ENCODE measurements around the gene PEAK3. TPM values are rescaled to one million over a fixed set of nuclear protein-coding genes. Genes with fewer than 3 reads are reported as not detected.

PEAK3 gene
- total RNA-seq, 4 donors from 2014 or later = 0.26 to 0.40 TPM; not detected in 2

GRCh38 chr19:2246801-2247361 is 35.1 kb downstream of the PEAK3 start:
- peaks cover 0 to 15% of the 10 kb centered on the region in 2 donors for H3K27me3 ChIP-seq
- intact Hi-C loops (cut with DNase I; ENCODE audit: low total_unique reads) = no loop called here
- peak in 1 of 2 donors; percentile 60 for DNase-seq
- H3K9me3 ChIP-seq = no peaks in the 10 kb centered on the region
- H3K4me3 ChIP-seq = no peak overlapping the region
- no peak for TF ChIP-seq POLR2A (IDR thresholded peaks at IDR 0.05)
- TF ChIP-seq CTCF (IDR thresholded peaks at IDR 0.05) = no peak
- peaks cover 0 to 13% of the 10 kb centered on the region in 2 donors for H3K4me1 ChIP-seq
- no peaks in the 10 kb centered on the region for H3K36me3 ChIP-seq
- H3K27ac ChIP-seq = no peak overlapping the region

- H3K9me3 ChIP-seq = no peaks in the 10 kb centered on the region
- no peak overlapping the region for H3K27ac ChIP-seq
- no peaks in the 10 kb centered on the region for H3K36me3 ChIP-seq
- H3K4me3 ChIP-seq = no peak overlapping the region
- DNase-seq = no peak
- TF ChIP-seq POLR2A (IDR thresholded peaks at IDR 0.05) = no peak
- intact Hi-C loops (cut with DNase I; ENCODE audit: low total_unique reads) = no loop called here
- H3K4me1 ChIP-seq = peaks cover 0 to 11% of the 10 kb centered on the region in 2 donors
- H3K27me3 ChIP-seq = peaks cover 0 to 10% of the 10 kb centered on the region in 2 donors
These were observed 35.9 kb downstream of the PEAK3 start for GRCh38 chr19:2246014-2246620.

GRCh38 chr19:2245273-2245672 is 36.7 kb downstream of the PEAK3 start:
- DNase-seq = no peak
- intact Hi-C loops (cut with DNase I; ENCODE audit: low total_unique reads) = no loop called here
- no peak overlapping the region for H3K27ac ChIP-seq
- no peaks in the 10 kb centered on the region for H3K36me3 ChIP-seq
- H3K27me3 ChIP-seq = peaks cover 0 to 2% of the 10 kb centered on the region in 2 donors
- peaks cover 0 to 13% of the 10 kb centered on the region in 2 donors for H3K4me1 ChIP-seq
- H3K4me3 ChIP-seq = no peak overlapping the region
- no peaks in the 10 kb centered on the region for H3K9me3 ChIP-seq
- TF ChIP-seq POLR2A (IDR thresholded peaks at IDR 0.05) = no peak
- TF ChIP-seq CTCF (IDR thresholded peaks at IDR 0.05) = no peak

- TF ChIP-seq POLR2A (IDR thresholded peaks at IDR 0.05) (no peak), CTCF (IDR thresholded peaks at IDR 0.05) (no peak)
- no peak for DNase-seq
- Histone ChIP-seq H3K27ac (no peak overlapping the region), H3K36me3 (no peaks in the 10 kb centered on the region), H3K27me3 (no peaks in the 10 kb centered on the region), H3K9me3 (no peaks in the 10 kb centered on the region), H3K4me3 (no peak overlapping the region), H3K4me1 (peaks cover 2 to 17% of the 10 kb centered on the region in 2 donors)
- intact Hi-C loops (cut with DNase I; ENCODE audit: low total_unique reads) = no loop called here
These were observed 37.5 kb downstream of the PEAK3 start for GRCh38 chr19:2244486-2244885.

- Histone ChIP-seq H3K27ac (no peak overlapping the region), H3K27me3 (no peaks in the 10 kb centered on the region), H3K9me3 (no peaks in the 10 kb centered on the region), H3K36me3 (no peaks in the 10 kb centered on the region), H3K4me3 (no peak overlapping the region), H3K4me1 (peaks cover 6 to 18% of the 10 kb centered on the region in 2 donors)
- TF ChIP-seq POLR2A (IDR thresholded peaks at IDR 0.05) (no peak), CTCF (IDR thresholded peaks at IDR 0.05) (no peak)
- intact Hi-C loops (cut with DNase I; ENCODE audit: low total_unique reads) = no loop called here
- no peak for DNase-seq
These were observed 37.9 kb downstream of the PEAK3 start for GRCh38 chr19:2244125-2244411.

All from uterus (tissue), 4 donors.